Mesothelial cell of epicardium (in vitro differentiated cells): Measurements from ENCODE around the gene GASK1A. TPM values are rescaled to one million over a fixed set of nuclear protein-coding genes. Genes with fewer than 3 reads are reported as not detected.

Source experiments
- DNase-seq, 2 experiments: peaks; one replicate each; pipeline ENCODE4 v3.0.0; 2021; ENCODE audit warnings: low spot score in 2 of 2; ENCODE audit not compliant: unreplicated experiment in 2 of 2
- H3K27ac Mint-ChIP-seq: 2 replicates; pipeline ENCODE4 v1.8.0; 2021; ENCODE audit warnings: mixed read lengths
- H3K27me3 Mint-ChIP-seq: 2 replicates; pipeline ENCODE4 v1.8.0; 2021; ENCODE audit warnings: low read depth, mixed read lengths
- H3K36me3 Mint-ChIP-seq: 2 replicates; pipeline ENCODE4 v1.8.0; 2021; ENCODE audit warnings: mixed read lengths
- H3K4me1 Mint-ChIP-seq: 2 replicates; pipeline ENCODE4 v1.8.0; 2021; ENCODE audit warnings: mixed read lengths
- H3K4me3 Mint-ChIP-seq: 2 replicates; pipeline ENCODE4 v1.8.0; 2021; ENCODE audit warnings: mild to moderate bottlenecking, moderate library complexity, mixed read lengths
- H3K9me3 Mint-ChIP-seq: 2 replicates; pipeline ENCODE4 v1.8.0; 2021; ENCODE audit warnings: mixed read lengths
- CTCF ChIP-seq: fragments of 200-600 bp; sonication (generic); IDR thresholded peaks from one replicate; pipeline ENCODE4 v1.5.0; 2021; ENCODE audit warnings: antibody characterized with exemption; ENCODE audit not compliant: unreplicated experiment
- total RNA-seq: library from RNA; stranded (reverse); gene quantifications from 3 replicates; pipeline ENCODE4 v1.2.1, GENCODE V29; 2021

The GASK1A gene
- total RNA-seq, 1 donor from 2014 or later: 1.6 TPM

DNA sequence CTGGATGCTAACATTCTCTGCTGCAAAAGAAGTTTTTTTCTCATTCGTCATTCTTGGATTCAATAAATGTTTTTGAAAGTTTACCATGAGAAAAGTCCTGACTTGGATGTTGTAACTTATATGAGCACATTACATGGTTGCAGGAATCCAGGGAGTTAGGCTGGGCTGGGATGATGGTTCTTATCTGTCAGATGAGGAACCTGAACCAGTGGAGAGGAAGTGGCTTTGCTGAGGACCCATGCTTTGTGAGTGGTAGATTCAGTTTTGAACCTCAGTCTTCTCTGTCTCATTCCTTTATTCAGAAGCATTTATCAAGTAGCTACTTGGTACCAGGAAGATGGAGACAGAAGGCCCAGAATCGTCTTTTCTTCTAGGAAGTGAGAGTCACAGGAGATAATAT, 3.7 kb upstream of the GASK1A start:
- Mint-ChIP-seq H3K36me3 (peaks cover 3% of the 10 kb centered on the region), H3K4me1 (peaks cover 2% of the 10 kb centered on the region), H3K9me3 (peaks cover 40% of the 10 kb centered on the region), H3K27ac (no peak overlapping the region), H3K27me3 (peaks cover 65% of the 10 kb centered on the region), H3K4me3 (no peak overlapping the region)
- TF ChIP-seq CTCF: no peak
- no peak for DNase-seq

- H3K36me3 Mint-ChIP-seq: peaks cover 3% of the 10 kb centered on the region
- H3K27ac Mint-ChIP-seq: no peak overlapping the region
- H3K27me3 Mint-ChIP-seq: peaks cover 65% of the 10 kb centered on the region
- peaks cover 40% of the 10 kb centered on the region for H3K9me3 Mint-ChIP-seq
- no peak overlapping the region for H3K4me3 Mint-ChIP-seq
- no peak for TF ChIP-seq CTCF
- H3K4me1 Mint-ChIP-seq: peaks cover 2% of the 10 kb centered on the region
- DNase-seq: no peak
These were observed 3.2 kb upstream of the GASK1A start for GRCh38 chr3:42975955-42976354.

DNA sequence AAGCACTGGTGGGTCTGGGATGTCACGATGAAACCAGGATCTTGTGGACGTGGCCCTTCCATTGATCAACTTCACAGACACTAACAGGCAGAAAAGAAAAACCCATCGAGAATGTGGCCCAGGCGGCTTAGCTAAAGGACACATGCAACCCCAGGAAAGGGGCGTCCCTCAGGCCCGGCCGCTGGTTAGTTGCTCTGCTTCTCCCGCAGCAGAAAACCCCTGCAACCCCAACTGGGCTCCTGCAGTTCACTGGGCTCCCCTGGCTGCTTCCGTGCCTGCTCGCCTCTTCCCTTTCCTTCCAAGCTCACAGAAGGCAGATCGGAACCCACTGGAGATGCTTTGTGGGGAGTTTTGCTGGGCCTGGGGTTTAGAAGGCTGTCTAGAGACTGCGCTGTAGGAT, 1.1 kb downstream of the GASK1A start:
- H3K36me3 Mint-ChIP-seq: peaks cover 3% of the 10 kb centered on the region
- H3K4me1 Mint-ChIP-seq: peaks cover 6% of the 10 kb centered on the region
- DNase-seq: no peak
- H3K9me3 Mint-ChIP-seq: peaks cover 22% of the 10 kb centered on the region
- TF ChIP-seq CTCF: no peak
- no peak overlapping the region for H3K27ac Mint-ChIP-seq
- peaks cover 89% of the 10 kb centered on the region for H3K27me3 Mint-ChIP-seq
- peak overlapping the region; percentile 68 for H3K4me3 Mint-ChIP-seq

DNA sequence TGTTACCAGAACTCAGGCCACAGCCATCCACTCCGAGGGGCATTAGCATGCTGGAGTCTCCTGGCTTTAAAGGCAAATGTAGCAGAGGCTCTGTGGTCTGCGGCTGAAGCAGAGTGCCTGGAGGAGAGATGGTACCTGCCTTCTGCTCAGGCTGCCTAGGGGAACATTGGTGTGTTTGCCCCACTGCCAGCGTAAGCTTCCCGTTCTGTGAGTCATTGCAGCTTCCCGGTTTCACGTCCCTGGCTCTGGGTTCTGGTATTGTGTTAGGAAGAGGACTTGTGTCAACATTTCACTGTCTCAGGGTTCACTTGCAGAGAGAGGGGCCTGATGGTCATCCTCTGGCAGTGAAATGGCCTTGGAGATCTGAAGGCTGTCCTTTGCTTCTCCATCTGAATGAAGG, 1.8 kb downstream of the GASK1A start:
- Mint-ChIP-seq H3K27me3 (peaks cover 85% of the 10 kb centered on the region), H3K36me3 (peaks cover 3% of the 10 kb centered on the region), H3K4me1 (peaks cover 6% of the 10 kb centered on the region), H3K9me3 (peaks cover 15% of the 10 kb centered on the region), H3K4me3 (no peak overlapping the region), H3K27ac (no peak overlapping the region)
- no peak for DNase-seq
- no peak for TF ChIP-seq CTCF

GRCh38 chr3:42982645-42983412, 3.7 kb downstream of the GASK1A start:
- no peak overlapping the region for H3K27ac Mint-ChIP-seq
- peaks cover 79% of the 10 kb centered on the region for H3K27me3 Mint-ChIP-seq
- peaks cover 2% of the 10 kb centered on the region for H3K9me3 Mint-ChIP-seq
- no peak overlapping the region for H3K4me3 Mint-ChIP-seq
- no peaks in the 10 kb centered on the region for H3K36me3 Mint-ChIP-seq
- no peak for TF ChIP-seq CTCF
- H3K4me1 Mint-ChIP-seq: peaks cover 6% of the 10 kb centered on the region
- DNase-seq: no peak
